ENCODE results near the gene TPST2. TPM values are rescaled to one million over a fixed set of nuclear protein-coding genes. Genes with fewer than 3 reads are reported as not detected.

The TPST2 gene
- total RNA-seq, 1 donor from 2014 or later, result 78.8 TPM

DNA sequence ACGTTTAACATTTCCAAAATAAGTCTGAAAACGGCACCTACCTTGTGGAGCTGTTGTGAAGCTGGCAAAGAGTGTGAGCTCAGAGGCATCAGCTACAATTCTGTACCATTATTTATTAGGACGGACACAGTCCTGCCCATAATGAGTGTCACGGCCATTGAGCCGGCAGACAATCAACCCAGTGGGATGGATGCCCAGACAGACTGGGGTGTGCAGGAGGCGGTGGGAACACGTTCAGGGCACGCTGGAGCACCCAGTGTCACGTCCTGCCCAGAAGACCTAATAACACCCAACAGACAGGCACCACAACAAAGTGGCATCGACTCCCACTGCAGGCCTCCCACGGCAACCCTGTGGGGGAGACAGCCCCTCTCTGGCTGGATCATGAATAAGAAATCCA is 34.5 kb downstream of the TPST2 start:
- no peak for DNase-seq (ENCODE audit: low read depth in 2 of 2)

DNA sequence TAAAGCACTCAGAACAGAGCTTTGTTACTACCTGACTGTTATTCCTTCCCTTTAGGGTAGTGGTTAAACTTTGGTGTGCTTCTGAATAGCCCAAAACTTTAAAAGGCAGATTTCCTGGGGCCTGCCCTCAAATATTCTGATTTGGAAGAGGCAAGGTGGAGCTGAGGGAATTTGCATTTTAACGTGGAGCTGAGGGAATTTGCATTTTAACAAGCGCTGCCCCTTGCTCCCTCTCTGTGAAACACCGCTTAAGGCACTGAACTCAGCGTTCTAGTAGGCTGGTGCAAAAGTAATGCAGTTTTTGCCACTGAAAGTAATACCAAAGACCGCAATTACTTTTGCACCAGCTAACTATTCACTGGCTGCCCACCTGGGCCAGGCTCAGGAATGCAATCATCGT is 35.0 kb downstream of the TPST2 start:
- DNase-seq (ENCODE audit: low read depth in 2 of 2), result no peak

DNA sequence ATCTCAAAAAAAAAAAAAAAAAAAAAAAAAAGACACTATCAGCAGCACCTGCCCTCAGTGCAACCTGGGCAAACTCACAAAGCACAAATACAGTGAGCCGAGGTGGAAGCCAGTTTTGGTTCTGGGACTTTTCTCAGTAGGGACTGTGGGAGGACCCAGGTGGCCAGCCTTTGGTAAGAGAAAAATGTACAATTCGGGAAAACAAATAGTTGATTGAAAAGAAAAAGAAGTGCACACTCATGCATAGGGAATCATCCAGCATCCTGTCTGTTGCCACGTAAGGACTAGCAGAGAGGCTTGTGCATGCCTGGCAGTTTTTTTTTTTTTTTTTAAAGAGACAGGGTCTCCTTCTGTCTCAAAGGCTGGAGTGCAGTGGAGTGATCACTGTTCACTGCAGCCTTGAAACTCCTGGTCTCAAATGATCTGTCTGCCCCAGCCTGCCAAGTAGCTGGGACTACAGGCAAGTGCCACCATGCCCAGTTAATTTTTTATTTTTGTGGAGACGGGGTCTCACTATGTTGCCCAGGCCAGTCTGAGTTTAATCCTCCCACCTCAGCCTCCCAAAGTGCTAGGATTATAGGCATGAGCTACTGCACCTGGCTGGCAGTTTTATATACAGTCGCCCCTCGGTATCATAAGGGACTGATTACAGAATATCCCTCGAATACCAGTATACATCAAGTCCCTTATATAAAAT is 36.7 kb downstream of the TPST2 start:
- peak; percentile 56 to 85 for DNase-seq (ENCODE audit: low read depth in 2 of 2)

DNA sequence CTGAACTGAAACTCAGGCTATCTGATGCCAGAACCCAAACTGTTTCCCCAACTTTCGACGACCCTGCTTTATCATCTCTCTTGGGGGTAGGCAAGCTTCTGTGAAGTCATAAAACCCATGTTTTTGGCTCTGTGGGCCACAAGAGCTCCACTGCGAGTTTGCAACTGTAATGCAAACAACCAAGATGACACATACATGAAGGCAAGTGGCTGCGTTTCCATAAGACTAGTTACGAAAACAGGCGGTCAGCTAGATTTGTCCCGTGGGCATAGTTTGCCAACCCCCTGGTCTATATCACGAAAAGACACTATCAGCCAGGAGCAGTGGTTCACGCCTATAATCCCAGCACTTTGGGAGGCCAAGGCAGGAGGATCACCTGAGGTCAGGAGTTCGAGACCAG is 37.5 kb downstream of the TPST2 start:
- no peak for DNase-seq (ENCODE audit: low read depth in 2 of 2)

DNA sequence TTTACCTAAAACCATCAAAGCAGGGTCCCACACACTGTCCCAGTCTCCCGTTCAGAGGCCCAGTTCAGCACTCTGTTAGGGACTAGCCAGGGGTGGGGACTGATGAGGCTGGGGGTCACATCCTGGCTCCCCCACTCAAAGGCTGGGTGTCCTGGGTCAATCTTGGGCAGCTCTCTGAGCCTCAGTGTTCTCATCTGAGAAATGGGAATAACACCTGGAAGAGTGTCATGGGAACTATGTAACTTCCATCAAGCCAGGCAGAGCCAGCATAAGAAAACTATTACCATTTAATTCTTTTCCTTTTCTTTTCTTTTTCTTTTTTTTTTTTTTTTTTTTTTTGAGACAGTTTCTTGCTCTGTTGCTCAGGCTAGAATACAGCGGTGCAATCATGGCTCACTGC is 38.4 kb downstream of the TPST2 start:
- no peak for DNase-seq (ENCODE audit: low read depth in 2 of 2)

DNA sequence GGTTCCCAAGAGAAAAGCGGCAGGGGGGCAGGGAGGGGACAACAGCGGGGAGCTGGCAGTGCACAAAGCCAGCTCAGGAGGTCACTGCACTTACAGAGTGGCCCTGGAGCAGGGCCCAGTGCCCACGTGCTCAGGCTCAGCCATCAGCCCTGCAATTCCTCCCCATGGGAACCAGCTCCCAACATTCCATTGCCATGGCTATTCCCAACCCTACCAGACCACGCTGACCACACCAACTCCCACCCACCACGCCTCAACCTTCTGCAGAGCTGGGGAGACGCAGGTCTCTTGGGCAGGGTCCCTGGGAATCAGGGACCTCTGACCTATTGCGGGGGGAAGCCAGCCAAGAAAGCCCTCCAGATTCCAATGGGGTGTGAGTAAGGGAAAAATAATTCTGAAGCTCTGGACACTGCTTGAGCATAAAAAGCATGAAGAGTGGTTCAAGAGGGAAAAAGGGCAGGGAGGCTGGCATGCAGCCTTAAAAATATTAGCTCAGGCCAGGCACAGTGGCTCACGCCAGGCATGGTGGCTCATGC is 39.4 kb downstream of the TPST2 start:
- peak; percentile 21 to 85 for DNase-seq (ENCODE audit: low read depth in 2 of 2)

DNA sequence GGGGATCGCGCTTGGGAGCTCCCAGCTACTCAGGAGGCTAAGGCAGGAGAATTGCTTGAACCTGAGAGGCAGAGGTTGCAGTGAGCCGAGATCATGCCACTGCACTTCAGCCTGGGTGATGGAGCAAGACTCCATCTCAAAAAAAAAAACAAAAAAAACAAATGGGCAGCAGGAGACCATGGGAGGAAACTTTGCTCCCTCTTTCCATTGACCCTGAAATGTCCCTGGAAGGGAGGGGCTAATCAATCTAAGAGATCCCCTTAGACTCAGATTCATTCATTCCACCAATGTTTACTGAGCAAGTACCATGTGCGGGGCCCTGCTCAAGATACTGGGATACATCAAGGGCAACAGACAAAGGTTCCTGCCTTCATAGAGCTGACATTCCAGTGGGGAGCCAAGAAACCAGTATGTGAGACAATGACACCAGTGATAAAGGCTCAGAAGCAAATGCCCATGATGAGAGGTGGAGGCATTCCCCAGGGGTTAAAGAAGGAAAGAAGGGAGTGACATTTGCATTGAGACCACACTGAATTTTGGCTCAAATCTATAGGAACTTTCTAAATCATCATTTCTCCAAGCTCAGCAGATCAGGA is 39.9 kb downstream of the TPST2 start:
- no peak for DNase-seq (ENCODE audit: low read depth in 2 of 2)

DNA sequence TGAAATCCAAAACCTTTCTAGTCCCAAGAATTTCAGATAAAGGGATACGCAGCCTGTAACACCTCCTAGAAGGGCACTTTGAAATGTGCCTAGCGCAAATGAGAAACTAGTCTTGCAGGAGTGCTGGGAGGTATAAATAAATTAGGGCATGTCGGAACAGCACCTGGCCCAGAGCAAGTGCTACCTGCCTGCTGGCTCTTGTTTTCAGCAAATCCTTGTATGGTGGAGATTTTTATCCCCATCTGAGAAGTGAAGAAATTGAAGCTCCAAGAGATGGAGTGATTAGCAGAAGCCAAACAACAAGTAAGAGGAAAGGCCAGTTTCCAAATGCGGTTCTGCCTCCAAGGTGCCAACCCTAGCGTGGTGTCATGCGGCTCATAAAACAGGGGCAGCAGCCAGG is 40.9 kb downstream of the TPST2 start:
- no peak for DNase-seq (ENCODE audit: low read depth in 2 of 2)

DNA sequence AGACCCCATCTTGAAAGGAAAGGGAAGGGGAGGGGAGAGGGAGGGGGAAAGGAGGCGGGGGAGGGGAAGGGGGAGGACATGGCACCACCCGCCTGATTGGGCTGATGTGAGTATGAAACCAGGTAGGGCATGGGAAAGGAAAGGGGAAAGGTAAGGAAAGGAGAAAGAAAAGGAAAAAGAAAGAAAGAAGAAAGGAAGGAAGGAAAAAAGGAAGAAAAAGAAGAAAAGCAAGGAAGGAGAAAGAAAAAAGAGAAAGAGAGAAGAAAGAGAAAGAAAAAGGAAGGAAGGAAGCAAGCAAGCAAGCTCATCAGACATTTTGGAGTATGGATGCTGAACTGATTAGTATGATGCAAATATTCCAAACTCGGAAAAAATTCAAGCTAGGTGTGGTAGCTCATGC is 41.6 kb downstream of the TPST2 start:
- no peak for DNase-seq (ENCODE audit: low read depth in 2 of 2)

DNA sequence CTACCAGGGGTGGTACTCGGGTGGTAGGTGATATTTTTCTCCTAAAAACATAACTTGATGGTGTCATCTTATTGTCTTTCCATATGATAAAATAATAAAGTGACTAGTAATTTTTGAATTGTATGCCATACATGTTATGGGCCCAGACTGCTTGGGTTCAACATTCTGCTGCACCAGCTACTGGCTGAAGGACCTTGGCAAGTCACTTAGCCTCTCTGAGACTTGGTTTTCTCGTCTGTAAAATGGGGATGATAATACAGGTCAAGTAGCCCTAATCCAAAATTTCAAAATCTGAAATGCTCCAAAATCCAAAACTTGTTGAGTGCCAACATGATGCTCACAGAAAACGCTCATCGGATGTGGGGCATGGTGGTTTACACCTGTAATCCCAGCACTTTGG is 42.1 kb downstream of the TPST2 start:
- DNase-seq (ENCODE audit: low read depth in 2 of 2), result no peak

DNA sequence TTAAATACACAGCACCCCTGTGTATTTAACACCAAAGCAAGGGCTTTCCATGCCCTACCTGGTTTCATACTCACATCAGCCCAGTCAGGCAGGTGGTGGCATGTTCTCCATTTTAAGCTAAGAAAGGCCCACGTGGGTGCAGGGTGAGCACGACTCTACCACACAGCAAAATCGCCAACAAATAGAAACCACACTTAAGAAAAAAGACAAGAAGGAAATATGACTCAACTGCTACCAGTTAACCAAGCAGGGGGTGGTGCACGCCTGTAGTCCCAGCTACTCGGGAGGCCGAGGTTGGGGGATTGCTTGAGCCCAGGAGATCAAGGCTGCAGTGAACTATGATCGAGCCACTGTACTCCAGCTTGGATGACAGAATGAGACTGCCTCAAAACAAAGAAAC is 42.5 kb downstream of the TPST2 start:
- DNase-seq (ENCODE audit: low read depth in 2 of 2), result peak in 1 of 2 donors; percentile 23

DNA sequence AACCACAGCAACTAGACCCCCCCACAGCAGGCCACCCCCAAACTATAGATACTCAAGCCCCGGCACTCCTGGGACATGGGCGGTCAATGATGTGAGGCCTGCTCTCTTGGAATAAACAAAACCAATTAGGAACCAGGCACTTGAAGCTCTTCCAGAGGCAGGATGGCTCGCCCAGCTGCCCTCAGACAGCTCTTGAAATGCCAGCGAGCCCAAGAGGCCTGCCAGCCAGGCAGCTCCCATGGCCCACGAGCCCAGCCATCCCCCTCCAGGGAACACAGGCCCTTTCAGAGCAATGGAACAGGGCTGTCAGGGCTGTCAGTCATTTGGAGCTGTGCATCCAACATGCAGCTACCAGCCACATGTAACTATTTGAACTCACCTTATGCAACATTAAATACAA is 43.6 kb downstream of the TPST2 start:
- DNase-seq (ENCODE audit: low read depth in 2 of 2), result no peak

DNA sequence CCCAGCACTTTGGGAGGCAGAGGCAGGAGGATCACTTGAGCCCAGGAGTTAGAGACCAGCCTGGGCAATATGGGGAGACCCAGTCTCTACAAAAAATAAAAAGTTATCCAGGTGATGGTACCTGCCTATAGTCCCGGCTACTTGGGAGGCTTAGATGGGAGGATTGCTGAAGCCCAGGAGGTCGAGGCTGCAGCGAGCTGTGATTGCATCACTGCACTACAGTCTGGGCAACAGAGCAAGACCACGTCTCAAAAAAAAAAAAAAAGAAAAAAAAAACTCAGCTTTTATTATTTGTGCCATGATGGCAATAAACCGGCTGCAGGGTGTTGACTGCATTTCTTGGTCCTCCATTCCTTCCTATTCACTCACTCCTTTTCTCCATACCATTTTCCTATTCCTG is 44.1 kb downstream of the TPST2 start:
- DNase-seq (ENCODE audit: low read depth in 2 of 2), result no peak

DNA sequence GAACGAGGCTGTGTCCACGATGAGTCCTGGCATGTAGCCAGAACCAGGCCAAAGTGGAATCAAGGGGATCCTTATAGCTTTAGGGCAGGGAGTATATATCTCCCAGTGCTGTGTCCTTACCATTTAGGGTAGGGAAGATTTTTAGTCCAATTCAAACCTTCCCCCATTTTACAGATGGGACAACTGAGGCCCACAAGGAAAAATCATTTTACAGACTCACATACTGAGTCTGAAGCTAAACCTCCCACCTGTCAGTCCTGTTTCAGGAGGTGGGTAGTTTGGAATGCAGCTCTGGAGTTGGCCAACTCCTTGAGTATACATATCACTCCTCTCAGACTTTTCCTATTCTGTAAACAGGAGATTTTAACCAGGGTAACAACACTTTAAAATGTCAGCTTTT is 44.5 kb downstream of the TPST2 start:
- DNase-seq (ENCODE audit: low read depth in 2 of 2), result no peak

DNA sequence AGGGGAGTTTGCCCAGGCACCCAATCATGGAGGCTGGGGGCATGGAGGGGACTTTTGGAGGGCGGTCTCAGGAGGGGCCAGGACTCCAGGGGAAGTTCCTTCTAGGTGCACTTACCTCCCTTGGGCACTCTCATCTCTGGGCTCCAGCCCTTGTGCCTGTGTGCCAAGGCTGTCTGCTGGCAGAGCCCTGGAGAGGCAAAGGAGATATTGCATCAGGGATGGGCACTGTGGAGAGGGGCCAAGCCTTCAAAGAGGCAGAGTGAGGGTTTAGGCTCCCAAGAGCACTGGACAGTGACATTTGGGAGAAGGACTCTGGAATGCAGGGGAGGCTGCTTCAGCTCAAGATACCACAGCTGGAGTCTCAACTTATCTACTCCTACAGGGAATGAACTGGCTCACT is 45.4 kb downstream of the TPST2 start:
- DNase-seq (ENCODE audit: low read depth in 2 of 2), result no peak

DNA sequence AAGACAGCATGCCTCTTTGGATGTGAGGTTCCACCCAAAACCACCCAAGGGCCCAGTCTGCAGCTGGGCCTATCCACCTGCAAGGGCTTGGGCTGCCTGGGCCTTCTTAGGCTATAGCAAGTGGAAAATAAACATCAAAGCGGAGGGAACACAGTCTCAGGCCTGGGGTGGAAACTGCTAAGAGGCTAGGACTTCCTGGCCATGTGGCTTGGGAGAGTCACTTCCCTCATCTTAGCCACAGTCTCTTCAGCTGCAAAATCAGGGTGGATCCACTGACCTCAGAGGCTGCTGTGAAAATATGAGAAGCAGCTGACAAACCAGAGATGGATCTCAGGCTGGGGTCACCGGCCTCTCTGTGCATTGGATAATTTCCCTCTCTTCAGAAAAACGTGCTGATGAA is 47.1 kb downstream of the TPST2 start:
- DNase-seq (ENCODE audit: low read depth in 2 of 2), result peak in 1 of 2 donors; percentile 58

DNA sequence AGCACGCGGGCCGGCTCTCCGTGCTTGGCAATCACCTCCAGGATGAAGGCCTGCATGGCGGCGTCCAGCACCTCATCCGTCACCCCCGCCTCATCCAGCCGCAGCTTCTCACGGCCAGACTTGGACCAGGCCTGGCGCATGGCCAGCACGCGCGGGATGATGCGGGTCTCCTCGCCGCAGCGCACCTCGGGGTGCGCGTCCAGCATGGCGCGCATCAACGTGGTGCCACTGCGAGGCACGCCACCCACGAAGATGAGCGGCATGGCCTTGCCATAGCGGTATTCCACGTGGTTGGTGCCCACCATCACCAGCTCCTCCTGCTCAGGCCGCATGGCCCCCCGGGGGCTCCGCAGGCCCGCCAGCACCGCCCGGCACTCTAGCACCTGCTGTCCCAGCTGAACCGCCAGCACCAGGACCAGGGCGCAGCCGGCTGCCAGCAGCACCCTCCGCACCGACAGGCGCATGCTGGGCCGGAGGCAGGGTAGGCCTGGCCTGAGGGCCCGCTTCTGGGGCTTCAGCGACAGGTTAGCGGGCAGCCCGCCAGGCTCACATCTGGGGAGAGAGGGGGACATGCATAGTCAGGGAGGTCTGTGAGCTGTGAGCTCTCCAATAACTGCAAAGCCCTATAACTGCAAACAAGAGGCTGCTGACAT is 48.6 kb downstream of the TPST2 start:
- DNase-seq (ENCODE audit: low read depth in 2 of 2), result no peak

DNA sequence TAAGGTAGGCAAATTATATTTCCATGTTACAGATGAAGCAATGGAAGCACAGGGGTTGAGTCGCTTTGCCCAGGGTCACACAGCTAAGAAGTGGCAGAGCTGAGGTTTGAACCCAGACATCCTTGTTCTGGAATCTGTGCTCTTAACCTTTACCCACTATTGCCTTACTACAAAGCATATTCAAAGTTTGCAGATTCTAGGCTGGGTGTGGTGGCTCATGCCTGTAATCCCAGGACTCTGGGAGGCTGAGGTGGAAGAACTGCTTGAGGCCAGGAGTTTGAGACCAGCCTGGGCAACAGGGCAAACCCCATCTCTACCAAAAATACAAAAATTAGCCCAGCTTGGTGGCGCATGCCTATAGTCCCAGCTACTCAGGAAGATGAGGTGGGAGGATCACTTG is 49.8 kb downstream of the TPST2 start:
- no peak for DNase-seq (ENCODE audit: low read depth in 2 of 2)

DNA sequence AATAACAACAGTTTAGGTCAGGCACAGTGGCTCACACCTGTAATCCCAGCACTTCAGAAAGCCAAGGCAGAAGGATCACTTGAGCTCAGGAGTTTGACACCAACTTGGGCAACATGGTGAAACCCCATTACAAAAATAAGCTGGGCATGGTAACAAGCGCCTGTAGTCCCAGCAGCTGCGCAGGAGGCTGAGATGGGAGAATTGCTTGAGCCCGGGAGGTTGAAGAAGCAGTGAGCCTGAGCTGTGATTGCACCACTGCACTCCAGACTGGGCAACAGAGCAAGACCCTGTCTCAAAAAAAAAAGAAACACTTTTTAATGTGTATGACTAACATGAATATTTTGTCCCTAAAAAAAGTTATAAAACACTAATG is 53.2 kb downstream of the TPST2 start:
- DNase-seq (ENCODE audit: low read depth in 2 of 2), result no peak

DNA sequence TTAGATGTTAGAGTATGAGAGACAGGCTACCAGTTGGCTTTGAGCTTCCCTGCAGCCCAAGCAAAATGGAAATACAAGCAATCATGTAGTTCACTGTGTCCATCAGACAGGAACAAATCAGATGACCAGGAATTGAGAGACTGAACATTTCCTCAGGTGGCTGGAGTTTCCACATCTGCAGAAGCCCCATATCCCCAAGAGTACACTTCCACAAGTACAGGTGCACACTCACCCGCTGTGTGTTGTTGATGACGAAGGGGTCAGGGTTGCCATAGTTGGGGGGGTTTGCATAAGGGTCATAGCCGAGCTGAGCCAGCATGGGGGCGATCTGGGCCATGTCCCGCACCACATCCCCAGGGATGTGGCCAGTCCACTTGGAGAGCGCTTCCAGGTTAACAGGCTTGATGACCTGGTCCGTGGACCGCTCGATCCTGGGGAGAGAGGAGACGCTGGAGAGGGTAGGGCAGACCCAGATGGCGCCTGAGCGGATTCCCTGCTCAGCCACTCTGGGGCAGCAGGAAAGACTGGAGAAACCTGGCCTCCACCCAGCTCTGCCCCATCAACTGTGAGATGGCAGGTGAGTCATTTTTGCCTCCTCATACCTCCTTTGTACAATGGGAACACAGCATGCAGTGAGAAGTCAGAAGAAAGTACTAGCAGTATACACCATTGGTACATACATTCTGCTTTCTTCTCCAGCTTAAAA is 53.7 kb downstream of the TPST2 start:
- DNase-seq (ENCODE audit: low read depth in 2 of 2), result no peak

DNA sequence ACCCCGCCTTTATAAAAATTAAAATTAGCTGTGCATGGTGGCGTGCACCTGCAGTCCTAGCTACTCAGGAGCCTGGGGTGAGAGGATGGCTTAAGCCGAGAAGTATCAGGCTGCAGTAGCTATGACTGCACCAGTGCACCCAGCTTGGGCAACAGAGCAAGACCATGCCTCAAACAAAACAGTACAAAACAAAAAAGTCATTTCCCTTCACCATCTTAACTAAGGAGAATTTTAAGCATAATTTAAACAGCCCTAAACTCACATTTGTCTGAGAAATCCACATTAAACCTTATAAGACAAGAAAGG is 54.4 kb downstream of the TPST2 start:
- no peak for DNase-seq (ENCODE audit: low read depth in 2 of 2)

DNA sequence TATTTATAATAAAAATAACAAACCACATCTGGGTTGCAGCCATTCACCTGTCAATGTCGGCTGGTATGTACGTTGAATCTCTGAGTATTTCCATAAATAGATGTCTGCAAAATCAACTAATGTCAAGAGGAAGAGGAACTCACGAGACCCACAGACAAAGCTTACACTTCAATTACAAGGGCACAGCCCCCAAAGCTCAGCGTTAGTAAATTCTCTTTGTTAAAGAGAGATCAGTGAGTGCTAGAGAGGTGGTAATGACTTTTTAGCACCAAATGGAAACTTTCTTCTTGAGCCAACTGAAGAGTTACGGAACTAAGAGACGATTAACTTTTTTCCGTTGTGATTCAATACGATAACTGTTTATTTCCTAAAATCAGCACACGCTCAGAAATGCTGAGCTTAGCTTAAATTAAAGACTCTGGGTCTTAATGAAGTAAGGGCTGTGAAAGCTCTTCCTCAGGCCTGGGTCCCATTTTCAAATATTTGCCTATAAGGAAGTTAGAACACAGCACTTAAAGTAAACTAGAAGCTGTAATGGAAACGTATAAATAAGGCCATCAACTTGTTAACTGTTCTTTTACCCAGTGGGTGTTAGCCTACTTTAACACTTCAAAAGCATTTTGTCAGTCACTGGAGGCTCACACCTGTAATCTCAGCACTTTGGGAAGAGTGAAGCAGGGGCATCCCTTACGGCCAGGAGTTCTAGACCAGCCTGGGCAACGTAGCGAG is 54.9 kb downstream of the TPST2 start:
- peak in 1 of 2 donors; percentile 77 for DNase-seq (ENCODE audit: low read depth in 2 of 2)
